ENCODE results near the gene FLYWCH2.

FLYWCH2 gene

GRCh38 chr16:2853531-2854073 is 29.4 kb upstream of the FLYWCH2 start:
- H3K27ac ChIP-seq = no peak overlapping the region
- ChIA-PET POLR2A (ENCODE audit: low non-redundant PET) (interaction anchor here (0.6 kb wide), 1 partner anchor 86 kb away, joined by 4 read pairs; no protein-coding TSS in a partner anchor), CTCF (interaction anchor here (0.6 to 1.7 kb wide), 3 partner anchors 15 to 62 kb away, joined by 4 to 5 read pairs (median 5); no protein-coding TSS in a partner anchor)
- no peak for TF ChIP-seq CTCF (conservative IDR thresholded peaks at IDR 0.05; ENCODE audit: low read depth)
- DNase-seq (ENCODE audit: low spot score) = no peak

GRCh38 chr16:2854700-2855309 is 28.2 kb upstream of the FLYWCH2 start:
- no peak overlapping the region; the same call in 1 of the 2 replicates for H3K27ac ChIP-seq
- peak; percentile 46 for TF ChIP-seq CTCF (conservative IDR thresholded peaks at IDR 0.05; ENCODE audit: low read depth)
- no peak for DNase-seq (ENCODE audit: low spot score)
- ChIA-PET POLR2A (ENCODE audit: low non-redundant PET) (no interaction called here), CTCF (interaction anchor here (0.5 to 1.7 kb wide), 6 partner anchors 8 to 153 kb away, joined by 3 to 5 read pairs (median 4); no protein-coding TSS in a partner anchor)

- DNase-seq (ENCODE audit: low spot score) = no peak
- peak overlapping the region; percentile 62 for H3K27ac ChIP-seq
- TF ChIP-seq CTCF (conservative IDR thresholded peaks at IDR 0.05; ENCODE audit: low read depth) = no peak
- CTCF ChIA-PET = interaction anchor here (0.6 to 1.6 kb wide), 2 partner anchors 16 to 27 kb away, joined by 3 to 4 read pairs; no protein-coding TSS in a partner anchor
- POLR2A ChIA-PET (ENCODE audit: low non-redundant PET) = no interaction called here
Measured at GRCh38 chr16:2855536-2855935, 27.5 kb upstream of the FLYWCH2 start.

GRCh38 chr16:2856061-2856670 is 26.8 kb upstream of the FLYWCH2 start:
- CTCF ChIA-PET = interaction anchor here (0.6 to 1.6 kb wide), 3 partner anchors 14 to 26 kb away, joined by 3 to 4 read pairs (median 3); no protein-coding TSS in a partner anchor
- POLR2A ChIA-PET (ENCODE audit: low non-redundant PET) = no interaction called here
- no peak for TF ChIP-seq CTCF (conservative IDR thresholded peaks at IDR 0.05; ENCODE audit: low read depth)
- peak; percentile 64 for DNase-seq (ENCODE audit: low spot score)
- peak overlapping the region; percentile 62 for H3K27ac ChIP-seq

GRCh38 chr16:2856686-2857450 is 26.1 kb upstream of the FLYWCH2 start:
- DNase-seq (ENCODE audit: low spot score) = no peak
- ChIA-PET POLR2A (ENCODE audit: low non-redundant PET) (no interaction called here), CTCF (interaction anchor here (0.8 to 1.6 kb wide), 2 partner anchors 15 to 17 kb away, joined by 3 to 4 read pairs; no protein-coding TSS in a partner anchor)
- no peak for TF ChIP-seq CTCF (conservative IDR thresholded peaks at IDR 0.05; ENCODE audit: low read depth)
- H3K27ac ChIP-seq = peak overlapping the region; percentile 62

All from RWPE1 (cell line).